Right lobe of liver (tissue), 6 donors: ENCODE data around the gene NEDD4L. TPM values are rescaled to one million over a fixed set of nuclear protein-coding genes. Genes with fewer than 3 reads are reported as not detected.
A peak's percentile ranks its signal among the peaks of the same experiment; 100 is the strongest.

Experiments
- ATAC-seq, 4 donors: fragments of 200-7000 bp; cut with Tn5 transposase; one replicate each; pipeline ENCODE4 v1.9.1; 2020; ENCODE audit warnings: mild to moderate bottlenecking in 4 of 4, moderate library complexity in 4 of 4
- DNase-seq, 3 donors: peaks; one replicate each; pipeline ENCODE4 v3.0.0-alpha.2; 2020
- H3K27ac ChIP-seq, 3 donors: fragments of 200-600 bp; one replicate each; pipeline ENCODE4 v1.8.0; 2022
- H3K27me3 ChIP-seq, 2 donors: fragments of 200-600 bp; one replicate each; pipeline ENCODE4 v1.8.0; 2022
- H3K36me3 ChIP-seq, 4 donors: fragments of 200-600 bp; sonication (generic) in 1 of 4; one replicate each; pipeline versions ENCODE4 v1.5.1 to v1.8.0; 2017 to 2022; ENCODE audit warnings: control low read depth in 1 of 4
- H3K4me1 ChIP-seq, 4 donors: fragments of 200-600 bp; sonication (generic) in 1 of 4; one replicate each; pipeline versions ENCODE4 v1.5.1 to v1.8.0; 2017 to 2022; ENCODE audit warnings: control low read depth in 1 of 4
- H3K4me3 ChIP-seq, 3 donors: fragments of 200-600 bp; one replicate each; pipeline ENCODE4 v1.8.0; 2022
- H3K9me3 ChIP-seq, 4 donors: fragments of 200-600 bp; sonication (generic) in 1 of 4; one replicate each; pipeline versions ENCODE4 v1.5.1 to v1.8.0; 2017 to 2022; ENCODE audit warnings: control low read depth in 1 of 4
- POLR2A ChIP-seq: fragments of 450-650 bp; IDR thresholded peaks from one replicate; pipeline ENCODE4 v1.6.1; 2017; ENCODE audit warnings: antibody characterized with exemption, mild to moderate bottlenecking
- WGBS: methylation state at CpG from one replicate; pipeline ENCODE4 v1.1.6; 2018; ENCODE audit warnings: low coverage, low lambda C conversion rate; ENCODE audit not compliant: insufficient coverage; ENCODE audit errors: missing lambda C conversion rate; 5-methylcytosine and 5-hydroxymethylcytosine counted together
- intact Hi-C, 2 donors: fragments of 100-400 bp; cut with DNase I; formaldehyde crosslinking; loops; one replicate each; pipeline versions ENCODE4 v1.11.2 to v1.14.1; 2022
- total RNA-seq, 6 experiments: library from RNA; depleted of rRNA in 2 of 6; stranded (reverse); fragments of >200 nt in 2 of 6; fragmentation: NEBNext Ultra II Directional in 3 of 6; extraction: Animal tissue kit (Norgen Biotek cat#: 25700) in 3 of 6; gene quantifications; one replicate each; pipeline versions ENCODE4 v1.1.0 to v1.2.4, GENCODE V29; 2016 to 2023
- TF ChIP-seq, protein P1 (sequence below), 4 donors: fragments of 200-600 bp in 3 of 4; fragments of 450-650 bp in 1 of 4; IDR thresholded peaks; one replicate each; pipeline versions ENCODE4 v1.5.1 to v1.8.0; 2016 to 2022; ENCODE audit warnings: antibody characterized with exemption in 4 of 4, mild to moderate bottlenecking in 2 of 4
- donor health status: DM: no; HTN: yes; CAD: no.
- donor health status: DM: no; HTN: no; CAD: no.
- donor health status: DM: no; HTN: no; CAD: no.
- donor health status: DM: no; HTN: yes; CAD: no.
- donor health status: DM: no; HTN: yes; CAD: no.

Gene NEDD4L
- total RNA-seq, 6 experiments from 2014 or later, result 21.5 to 41.0 (median 33.2) TPM

DNA sequence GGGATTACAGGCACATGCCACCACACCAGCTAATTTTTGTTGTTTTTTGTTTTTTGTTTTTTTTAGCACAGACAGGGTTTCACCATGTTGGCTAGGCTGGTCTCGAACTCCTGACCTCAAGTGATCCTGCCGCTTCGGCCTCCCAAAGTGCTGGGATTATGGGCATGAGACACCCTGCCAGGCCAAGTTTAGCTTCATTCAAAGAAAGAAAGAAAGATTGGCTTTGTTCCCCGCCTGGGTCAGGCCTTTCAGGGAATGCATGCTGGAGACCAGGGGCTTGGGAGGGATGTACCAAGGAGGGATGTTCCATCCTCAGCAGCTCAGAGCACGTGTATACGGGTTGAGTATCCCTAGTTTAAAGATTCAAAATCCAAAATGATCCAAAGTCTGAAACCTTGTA lies 301.8 kb downstream of the NEDD4L start:
- TF ChIP-seq POLR2A, result no peak
- TF ChIP-seq, protein P1, sequence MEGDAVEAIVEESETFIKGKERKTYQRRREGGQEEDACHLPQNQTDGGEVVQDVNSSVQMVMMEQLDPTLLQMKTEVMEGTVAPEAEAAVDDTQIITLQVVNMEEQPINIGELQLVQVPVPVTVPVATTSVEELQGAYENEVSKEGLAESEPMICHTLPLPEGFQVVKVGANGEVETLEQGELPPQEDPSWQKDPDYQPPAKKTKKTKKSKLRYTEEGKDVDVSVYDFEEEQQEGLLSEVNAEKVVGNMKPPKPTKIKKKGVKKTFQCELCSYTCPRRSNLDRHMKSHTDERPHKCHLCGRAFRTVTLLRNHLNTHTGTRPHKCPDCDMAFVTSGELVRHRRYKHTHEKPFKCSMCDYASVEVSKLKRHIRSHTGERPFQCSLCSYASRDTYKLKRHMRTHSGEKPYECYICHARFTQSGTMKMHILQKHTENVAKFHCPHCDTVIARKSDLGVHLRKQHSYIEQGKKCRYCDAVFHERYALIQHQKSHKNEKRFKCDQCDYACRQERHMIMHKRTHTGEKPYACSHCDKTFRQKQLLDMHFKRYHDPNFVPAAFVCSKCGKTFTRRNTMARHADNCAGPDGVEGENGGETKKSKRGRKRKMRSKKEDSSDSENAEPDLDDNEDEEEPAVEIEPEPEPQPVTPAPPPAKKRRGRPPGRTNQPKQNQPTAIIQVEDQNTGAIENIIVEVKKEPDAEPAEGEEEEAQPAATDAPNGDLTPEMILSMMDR (IDR thresholded peaks at IDR 0.05), result no peak
- ATAC-seq (no peak), DNase-seq (no peak)
- 100% methylated on average over 3 of the region's 6 CpGs for WGBS
- H3K9me3 ChIP-seq, result no peaks in the 10 kb centered on the region
- no peaks in the 10 kb centered on the region for H3K36me3 ChIP-seq
- H3K4me3 ChIP-seq, result no peak overlapping the region
- H3K27ac ChIP-seq, result no peak overlapping the region
- H3K4me1 ChIP-seq, result no peaks in the 10 kb centered on the region
- H3K27me3 ChIP-seq, result no peaks in the 10 kb centered on the region
- intact Hi-C loops, result no loop called here

DNA sequence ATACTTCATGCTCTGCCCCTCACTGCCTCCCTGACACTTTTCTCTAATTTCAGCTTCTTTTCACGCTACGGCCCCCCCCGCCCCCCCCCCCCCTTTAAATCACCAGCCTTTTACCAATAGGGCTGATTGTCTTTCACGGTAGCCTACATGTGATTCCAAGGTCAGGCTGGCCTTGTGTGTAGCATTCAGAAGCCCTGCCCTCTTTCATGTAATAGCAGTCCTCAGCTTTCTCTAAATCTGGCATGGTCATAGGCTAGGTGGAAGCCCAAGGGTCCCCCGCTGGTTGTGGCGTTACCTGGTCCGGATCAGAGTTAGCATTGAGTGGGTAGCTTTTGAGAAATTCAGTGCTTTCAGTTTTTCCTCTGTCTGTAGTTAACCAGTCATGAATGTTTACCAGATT lies 303.1 kb downstream of the NEDD4L start:
- DNase-seq (no peak), ATAC-seq (no peak)
- no peaks in the 10 kb centered on the region for H3K4me1 ChIP-seq
- H3K27me3 ChIP-seq, result no peaks in the 10 kb centered on the region
- 90% methylated on average over 3 of the region's 7 CpGs for WGBS
- H3K4me3 ChIP-seq, result no peak overlapping the region
- H3K36me3 ChIP-seq, result no peaks in the 10 kb centered on the region
- no peak overlapping the region for H3K27ac ChIP-seq
- TF ChIP-seq POLR2A, result no peak
- TF ChIP-seq, protein P1 (IDR thresholded peaks at IDR 0.05), result no peak
- intact Hi-C loops, result no loop called here
- H3K9me3 ChIP-seq, result no peaks in the 10 kb centered on the region

DNA sequence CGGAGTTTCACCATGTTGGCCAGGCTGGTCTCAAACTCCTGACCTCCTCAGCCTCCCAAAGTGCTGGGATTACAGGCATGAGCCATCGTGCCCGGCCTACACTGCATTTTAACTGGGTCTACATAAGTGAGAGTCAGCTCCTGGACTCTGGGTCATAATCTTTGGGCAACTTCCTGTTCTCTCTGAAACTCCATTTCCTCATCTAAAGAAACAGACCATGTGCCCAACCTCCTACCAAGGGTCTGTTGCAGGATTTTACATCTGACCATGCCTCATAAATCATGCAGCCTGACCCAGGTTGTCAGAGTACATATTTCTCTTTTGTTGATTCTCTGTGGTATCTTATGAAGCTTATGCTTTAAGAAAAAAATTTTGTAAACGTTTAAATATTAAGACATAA lies 304.5 kb downstream of the NEDD4L start:
- Histone ChIP-seq H3K27me3 (no peaks in the 10 kb centered on the region), H3K36me3 (no peaks in the 10 kb centered on the region), H3K9me3 (no peaks in the 10 kb centered on the region), H3K4me1 (no peaks in the 10 kb centered on the region), H3K4me3 (no peak overlapping the region), H3K27ac (no peak overlapping the region)
- WGBS, result 63% methylated on average over 4 of the region's 4 CpGs
- TF ChIP-seq, protein P1 (IDR thresholded peaks at IDR 0.05), result no peak
- no peak for TF ChIP-seq POLR2A
- intact Hi-C loops, result no loop called here
- DNase-seq (no peak), ATAC-seq (peak in 2 of 4 donors; percentile 48 to 55)

DNA sequence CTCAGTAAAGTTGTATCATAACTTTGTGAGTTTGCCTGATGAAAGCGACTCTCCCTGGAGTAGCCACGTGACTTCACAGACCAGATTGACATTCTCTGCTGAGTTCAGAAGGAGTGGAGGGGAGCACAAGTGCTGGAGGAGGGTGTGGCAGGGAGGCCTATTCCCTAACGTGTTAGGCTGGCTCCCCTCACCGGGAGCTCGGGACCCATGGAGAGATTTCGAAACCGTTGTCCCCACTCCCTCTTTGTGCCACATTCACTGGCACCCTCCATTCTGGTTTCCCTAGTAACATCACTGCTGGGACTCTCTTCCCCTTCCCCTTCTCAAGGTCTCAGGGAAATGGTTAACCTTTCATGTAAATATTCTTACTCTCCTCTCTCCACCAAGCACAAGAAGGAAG lies 304.9 kb downstream of the NEDD4L start:
- Histone ChIP-seq H3K4me3 (no peak overlapping the region), H3K27ac (no peak overlapping the region), H3K36me3 (no peaks in the 10 kb centered on the region), H3K27me3 (no peaks in the 10 kb centered on the region), H3K4me1 (no peaks in the 10 kb centered on the region), H3K9me3 (no peaks in the 10 kb centered on the region)
- 72% methylated on average over 5 of the region's 7 CpGs for WGBS
- intact Hi-C loops, result no loop called here
- TF ChIP-seq POLR2A, result no peak
- TF ChIP-seq, protein P1 (IDR thresholded peaks at IDR 0.05), result no peak
- DNase-seq, result no peak
- ATAC-seq, result peak in 1 of 4 donors; percentile 12

DNA sequence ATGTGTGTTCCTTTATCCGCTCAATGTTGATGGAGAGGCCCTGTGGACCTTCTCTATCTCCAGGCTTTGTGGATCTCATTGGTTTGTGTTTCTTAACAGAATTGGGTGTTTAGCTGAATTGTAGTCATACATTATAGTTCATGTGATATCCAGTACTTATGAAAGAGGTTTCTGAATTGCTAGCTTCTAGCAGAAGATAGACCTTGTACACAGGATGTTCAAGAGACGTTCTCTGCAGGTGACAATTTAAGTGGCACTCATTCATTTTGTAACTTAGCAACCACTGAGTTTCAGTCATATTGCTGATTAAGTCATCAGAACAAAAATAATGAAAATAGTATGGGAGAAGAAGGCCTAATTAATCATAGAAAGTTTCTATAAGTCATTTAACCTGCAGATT lies 305.6 kb downstream of the NEDD4L start:
- ATAC-seq, result no peak
- Histone ChIP-seq H3K4me1 (no peaks in the 10 kb centered on the region), H3K27me3 (no peaks in the 10 kb centered on the region), H3K27ac (no peak overlapping the region), H3K36me3 (no peaks in the 10 kb centered on the region), H3K4me3 (no peak overlapping the region), H3K9me3 (no peaks in the 10 kb centered on the region)
- no peak for DNase-seq
- TF ChIP-seq POLR2A, result no peak
- TF ChIP-seq, protein P1 (IDR thresholded peaks at IDR 0.05), result no peak
- 100% methylated on average over 2 of the region's 2 CpGs for WGBS
- intact Hi-C loops, result no loop called here
